OCI-LY7 (cell line): ENCODE data around the gene IPO7. TPM values are rescaled to one million over a fixed set of nuclear protein-coding genes. Genes with fewer than 3 reads are reported as not detected.
"Not testable (repeated sequence)": the region's sequence is repeated elsewhere in the genome, so short reads cannot be mapped to it uniquely, and the experiment has no call there.

ENCODE experiments used
- BruUV-seq: library from RNA; stranded (reverse); fragments of 400-500 nt; replicated peaks from 2 replicates; lab custom pipeline; 2021; lab: Mats Ljungman, UMichigan
- CTCF ChIA-PET: fragments of 300-600 bp; sonication (Branson Sonifier 250); formaldehyde crosslinking; loops from one replicate; lab custom pipeline; 2022; ENCODE audit warnings: antibody characterized with exemption; ENCODE audit not compliant: unreplicated experiment; lab: Charles Lee
- POLR2A ChIA-PET: fragments of 300-600 bp; sonication (Branson Sonifier 250); formaldehyde crosslinking; loops from one replicate; lab custom pipeline; 2022; ENCODE audit warnings: antibody characterized with exemption; lab: Charles Lee
- DNase-seq: peaks from one replicate; pipeline ENCODE4 v3.0.0-alpha.2; 2015; ENCODE audit warnings: low spot score
- H2AFZ ChIP-seq: fragments of 200-600 bp; sonication (generic), shearing (Covaris generic); 2 replicates; pipeline ENCODE4 v1.6.1; 2014; ENCODE audit warnings: mild to moderate bottlenecking, antibody characterized with exemption, low read length, moderate library complexity
- H3K27ac ChIP-seq: fragments of 200-600 bp; sonication (generic); 2 replicates; pipeline ENCODE4 v1.5.1; 2014; ENCODE audit warnings: mixed run types, low read depth, mild to moderate bottlenecking, moderate library complexity, low read length, inconsistent platforms; ENCODE audit not compliant: poor library complexity, severe bottlenecking
- H3K36me3 ChIP-seq: fragments of 200-600 bp; sonication (generic); 2 replicates; pipeline ENCODE4 v1.6.1; 2014; ENCODE audit warnings: mild to moderate bottlenecking, antibody characterized with exemption, low read length, moderate library complexity, mixed read lengths; ENCODE audit not compliant: insufficient read depth
- H3K4me1 ChIP-seq: fragments of 200-600 bp; sonication (generic); 2 replicates; pipeline ENCODE4 v1.5.1; 2014; ENCODE audit warnings: mild to moderate bottlenecking, low read length; ENCODE audit not compliant: insufficient read depth, poor library complexity, severe bottlenecking
- H3K4me2 ChIP-seq: fragments of 200-600 bp; sonication (generic); 2 replicates; pipeline ENCODE4 v1.6.1; 2014; ENCODE audit warnings: mild to moderate bottlenecking, low read length
- H3K4me3 ChIP-seq: fragments of 200-600 bp; sonication (generic); 2 replicates; pipeline ENCODE4 v1.5.1; 2014; ENCODE audit warnings: mild to moderate bottlenecking, low read depth, low read length; ENCODE audit not compliant: poor library complexity, severe bottlenecking
- H3K79me2 ChIP-seq: fragments of 200-600 bp; sonication (generic); 2 replicates; pipeline ENCODE4 v1.6.1; 2016; ENCODE audit warnings: low read depth, mild to moderate bottlenecking, low read length, moderate library complexity, mixed read lengths; ENCODE audit not compliant: insufficient read depth
- H3K9me2 ChIP-seq: fragments of 200-600 bp; sonication (generic); 2 replicates; pipeline ENCODE4 v1.6.1; 2016; ENCODE audit warnings: mild to moderate bottlenecking, low read length, mixed read lengths; ENCODE audit not compliant: insufficient read depth
- H3K9me3 ChIP-seq: fragments of 200-600 bp; sonication (generic); 2 replicates; pipeline ENCODE4 v1.6.1; 2014; ENCODE audit warnings: mild to moderate bottlenecking, mixed run types, low read length, mixed read lengths
- H4K20me1 ChIP-seq: fragments of 200-600 bp; sonication (generic); 2 replicates; pipeline ENCODE4 v1.6.1; 2014; ENCODE audit warnings: mild to moderate bottlenecking, antibody characterized with exemption, low read length, moderate library complexity, mixed read lengths; ENCODE audit not compliant: insufficient read depth
- EZH2phosphoT487 ChIP-seq: fragments of 200-600 bp; sonication (generic); IDR thresholded peaks from 2 replicates; pipeline ENCODE4 v1.6.1; 2018; ENCODE audit warnings: low read depth, borderline replicate concordance, mild to moderate bottlenecking, mixed run types, antibody characterized with exemption, low read length, moderate library complexity, mixed read lengths
- intact Hi-C: fragments of 100-400 bp; cut with micrococcal nuclease; formaldehyde crosslinking; loops from one replicate; pipeline ENCODE4 v1.10.0; 2022; ENCODE audit not compliant: unreplicated experiment
- total RNA-seq, 2 experiments: library from RNA; depleted of rRNA in 1 of 2; stranded (reverse); fragments of >200 nt in 1 of 2; shearing (Covaris generic) in 1 of 2; gene quantifications; 2 replicates each; pipeline ENCODE4 v1.2.3, GENCODE V29; 2014 to 2022
- TF ChIP-seq, protein P1 (sequence below): fragments of 200-600 bp; sonication (generic); conservative IDR thresholded peaks from 2 replicates; pipeline ENCODE4 v1.5.1; 2014; ENCODE audit warnings: mild to moderate bottlenecking, antibody characterized with exemption, low read length, moderate library complexity, mixed read lengths

The IPO7 gene
- total RNA-seq, 2 experiments from 2014 or later: 120 to 160 TPM

DNA sequence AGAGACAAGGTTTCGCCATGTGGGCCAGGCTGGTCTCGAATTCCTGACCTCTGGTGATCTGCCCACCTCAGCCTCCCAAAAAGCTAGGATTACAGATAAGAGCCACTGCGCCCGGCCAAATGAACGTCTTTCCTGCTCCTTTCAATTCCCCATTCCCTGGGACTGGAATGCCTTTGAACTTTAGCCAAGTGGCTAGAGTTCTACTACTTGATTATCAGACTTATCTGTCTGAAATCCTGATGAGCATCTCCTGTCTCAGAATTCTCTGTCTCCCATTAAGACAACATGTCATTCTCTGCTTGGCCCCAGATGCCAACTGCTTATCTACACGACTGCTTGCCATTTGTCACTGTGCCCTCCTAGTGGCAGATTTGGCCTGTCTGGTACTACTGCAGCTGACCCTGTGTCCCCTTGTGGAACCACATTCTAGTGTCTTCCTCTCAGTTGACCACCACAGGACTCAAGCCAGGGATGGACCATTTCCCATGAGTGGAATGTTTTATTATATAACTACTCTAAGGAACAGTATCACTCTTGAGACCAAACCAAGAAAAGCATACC, 33.1 kb upstream of the IPO7 start:
- intact Hi-C loops: no loop called here
- DNase-seq: no peak
- Histone ChIP-seq H3K79me2 (no peaks in the 10 kb centered on the region), H3K27ac (no peak overlapping the region), H3K9me3 (no peaks in the 10 kb centered on the region), H3K36me3 (no peaks in the 10 kb centered on the region), H4K20me1 (no peaks in the 10 kb centered on the region), H3K9me2 (no peaks in the 10 kb centered on the region), H3K4me2 (no peak overlapping the region), H3K4me1 (no peaks in the 10 kb centered on the region), H3K4me3 (no peak overlapping the region), H2AFZ (no peak overlapping the region)
- TF ChIP-seq EZH2phosphoT487: no peak
- TF ChIP-seq, protein P1, sequence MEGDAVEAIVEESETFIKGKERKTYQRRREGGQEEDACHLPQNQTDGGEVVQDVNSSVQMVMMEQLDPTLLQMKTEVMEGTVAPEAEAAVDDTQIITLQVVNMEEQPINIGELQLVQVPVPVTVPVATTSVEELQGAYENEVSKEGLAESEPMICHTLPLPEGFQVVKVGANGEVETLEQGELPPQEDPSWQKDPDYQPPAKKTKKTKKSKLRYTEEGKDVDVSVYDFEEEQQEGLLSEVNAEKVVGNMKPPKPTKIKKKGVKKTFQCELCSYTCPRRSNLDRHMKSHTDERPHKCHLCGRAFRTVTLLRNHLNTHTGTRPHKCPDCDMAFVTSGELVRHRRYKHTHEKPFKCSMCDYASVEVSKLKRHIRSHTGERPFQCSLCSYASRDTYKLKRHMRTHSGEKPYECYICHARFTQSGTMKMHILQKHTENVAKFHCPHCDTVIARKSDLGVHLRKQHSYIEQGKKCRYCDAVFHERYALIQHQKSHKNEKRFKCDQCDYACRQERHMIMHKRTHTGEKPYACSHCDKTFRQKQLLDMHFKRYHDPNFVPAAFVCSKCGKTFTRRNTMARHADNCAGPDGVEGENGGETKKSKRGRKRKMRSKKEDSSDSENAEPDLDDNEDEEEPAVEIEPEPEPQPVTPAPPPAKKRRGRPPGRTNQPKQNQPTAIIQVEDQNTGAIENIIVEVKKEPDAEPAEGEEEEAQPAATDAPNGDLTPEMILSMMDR: no peak
- no TSS peak for BruUV-seq
- CTCF ChIA-PET: no interaction called here
- POLR2A ChIA-PET: no interaction called here

DNA sequence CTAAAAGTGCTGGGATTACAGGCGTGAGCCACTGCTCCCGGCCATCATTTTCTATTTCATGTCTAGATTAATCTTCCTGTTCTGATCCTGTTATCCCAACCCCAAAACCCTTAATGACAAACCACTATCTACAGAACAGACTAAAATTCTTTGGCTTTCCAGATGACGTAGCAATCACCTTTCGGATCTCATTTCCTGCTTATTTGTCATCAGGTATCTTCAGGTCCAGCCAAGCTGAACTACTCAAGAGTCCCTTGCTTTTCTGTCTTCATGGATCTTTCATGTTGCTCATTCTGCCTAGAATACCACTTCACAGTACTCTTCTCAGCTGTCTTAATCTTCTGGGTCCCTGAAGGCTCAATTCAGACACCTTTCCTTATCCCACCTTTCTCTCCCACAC, 27.4 kb upstream of the IPO7 start:
- TF ChIP-seq, protein P1: no peak
- no peak for TF ChIP-seq EZH2phosphoT487
- intact Hi-C loops: no loop called here
- no peak overlapping the region for H2AFZ ChIP-seq
- no peak for DNase-seq
- no peaks in the 10 kb centered on the region for H3K79me2 ChIP-seq
- H4K20me1 ChIP-seq: no peaks in the 10 kb centered on the region
- CTCF ChIA-PET: no interaction called here
- H3K27ac ChIP-seq: no peak overlapping the region
- H3K36me3 ChIP-seq: no peaks in the 10 kb centered on the region
- no peaks in the 10 kb centered on the region for H3K4me1 ChIP-seq
- H3K9me3 ChIP-seq: no peaks in the 10 kb centered on the region
- BruUV-seq: no TSS peak
- H3K4me2 ChIP-seq: no peak overlapping the region
- H3K4me3 ChIP-seq: no peak overlapping the region
- POLR2A ChIA-PET: no interaction called here
- H3K9me2 ChIP-seq: no peaks in the 10 kb centered on the region

DNA sequence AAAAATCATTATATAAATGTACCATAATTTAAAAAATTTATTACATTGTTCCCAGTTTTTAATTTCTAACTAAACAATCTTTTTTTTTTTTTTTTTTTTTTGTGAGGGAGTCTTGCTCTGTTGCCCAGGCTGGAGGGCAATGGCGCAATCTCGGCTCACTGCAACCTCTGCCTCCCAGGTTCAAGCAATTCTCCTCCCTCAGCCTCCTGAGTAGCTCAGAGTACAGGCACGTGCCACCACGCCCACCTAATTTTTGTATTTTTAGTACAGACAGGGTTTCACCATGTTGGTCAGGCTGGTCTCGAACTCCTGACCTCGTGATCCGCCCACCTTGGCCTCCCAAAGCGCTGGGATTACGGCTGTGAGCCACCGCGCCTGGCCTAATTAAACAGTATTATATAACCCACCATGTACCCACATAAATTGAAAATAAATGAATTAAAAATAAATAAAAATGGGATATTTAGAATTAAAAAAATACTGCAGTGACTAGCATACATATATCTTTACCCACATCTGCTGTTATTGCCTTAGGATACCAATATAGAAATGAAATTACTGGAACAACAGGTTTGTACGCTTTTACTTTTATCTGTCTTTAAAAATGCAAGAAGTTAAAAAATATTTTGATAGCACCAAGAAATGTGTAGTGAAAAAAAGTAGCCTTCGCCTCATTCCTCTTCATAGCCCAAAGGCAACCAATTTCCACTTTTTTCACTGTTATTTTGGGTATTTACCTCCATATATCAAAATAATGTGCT, 23.4 kb upstream of the IPO7 start:
- CTCF ChIA-PET, H3K79me2 ChIP-seq, H3K27ac ChIP-seq, H3K9me2 ChIP-seq, BruUV-seq, H3K4me1 ChIP-seq, H4K20me1 ChIP-seq, H3K4me3 ChIP-seq, H2AFZ ChIP-seq, H3K36me3 ChIP-seq, H3K4me2 ChIP-seq, H3K9me3 ChIP-seq, POLR2A ChIA-PET, intact Hi-C loops, DNase-seq: not testable (repeated sequence)
